ENCODE measurements around the gene TEDDM1. TPM values are rescaled to one million over a fixed set of nuclear protein-coding genes. Genes with fewer than 3 reads are reported as not detected.

TEDDM1 gene
- total and polyA plus RNA-seq, 10 of the 15 experiments (the other 5 are each of a cell fraction or from before 2014, with no cell fraction given) = 0.11 TPM; not detected in 9

DNA sequence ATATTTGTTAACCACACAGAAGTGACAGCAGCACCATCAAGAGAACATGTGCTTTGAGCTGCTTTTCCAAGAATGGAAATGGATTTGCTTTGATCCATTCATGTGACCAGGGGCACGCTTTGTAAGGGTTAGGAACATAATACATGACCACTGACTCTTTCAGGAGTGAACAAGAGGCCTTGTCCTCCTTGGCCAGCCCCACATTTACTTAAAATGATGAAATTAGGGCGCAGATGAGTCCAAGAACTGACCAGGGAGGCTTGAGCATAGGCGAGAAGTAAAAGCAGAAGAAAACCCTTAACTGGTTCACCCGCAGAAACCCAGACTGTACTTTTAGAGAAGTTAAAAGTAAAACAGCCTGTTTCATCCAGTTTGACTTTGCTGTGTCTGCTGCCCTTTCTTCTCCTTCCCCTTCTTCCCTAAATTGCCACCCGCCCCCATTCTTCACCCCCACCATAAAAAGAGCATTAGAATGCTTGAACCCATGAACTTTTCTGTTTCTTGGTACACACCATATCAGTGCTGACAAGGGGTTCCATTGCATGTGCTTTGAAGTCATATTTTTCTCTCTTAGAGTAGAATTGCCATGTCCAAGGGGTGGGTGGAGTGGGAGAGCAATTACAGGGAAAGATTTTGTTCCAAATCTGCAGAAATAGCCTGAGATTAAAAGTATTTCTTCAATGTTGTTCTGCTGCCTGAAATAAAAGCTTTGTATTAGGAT is 6.3 kb downstream of the TEDDM1 start:
- no peak for TF ChIP-seq JUNB (IDR thresholded peaks at IDR 0.05)
- TF ChIP-seq, protein P1, sequence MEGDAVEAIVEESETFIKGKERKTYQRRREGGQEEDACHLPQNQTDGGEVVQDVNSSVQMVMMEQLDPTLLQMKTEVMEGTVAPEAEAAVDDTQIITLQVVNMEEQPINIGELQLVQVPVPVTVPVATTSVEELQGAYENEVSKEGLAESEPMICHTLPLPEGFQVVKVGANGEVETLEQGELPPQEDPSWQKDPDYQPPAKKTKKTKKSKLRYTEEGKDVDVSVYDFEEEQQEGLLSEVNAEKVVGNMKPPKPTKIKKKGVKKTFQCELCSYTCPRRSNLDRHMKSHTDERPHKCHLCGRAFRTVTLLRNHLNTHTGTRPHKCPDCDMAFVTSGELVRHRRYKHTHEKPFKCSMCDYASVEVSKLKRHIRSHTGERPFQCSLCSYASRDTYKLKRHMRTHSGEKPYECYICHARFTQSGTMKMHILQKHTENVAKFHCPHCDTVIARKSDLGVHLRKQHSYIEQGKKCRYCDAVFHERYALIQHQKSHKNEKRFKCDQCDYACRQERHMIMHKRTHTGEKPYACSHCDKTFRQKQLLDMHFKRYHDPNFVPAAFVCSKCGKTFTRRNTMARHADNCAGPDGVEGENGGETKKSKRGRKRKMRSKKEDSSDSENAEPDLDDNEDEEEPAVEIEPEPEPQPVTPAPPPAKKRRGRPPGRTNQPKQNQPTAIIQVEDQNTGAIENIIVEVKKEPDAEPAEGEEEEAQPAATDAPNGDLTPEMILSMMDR (IDR thresholded peaks at IDR 0.05 in 2 of 3, conservative IDR thresholded peaks at IDR 0.05 in 1 of 3; ENCODE audit: control insufficient read depth in 2 of 3, extremely low read depth in 1 of 3, insufficient read depth in 1 of 3, low read depth in 3 of 3, low read length in 3 of 3) = no peak
- TF ChIP-seq ZSCAN29 (IDR thresholded peaks at IDR 0.05) = no peak
- TF ChIP-seq ZNF217 (IDR thresholded peaks at IDR 0.05) = no peak
- TF ChIP-seq SRF (IDR thresholded peaks at IDR 0.05; ENCODE audit: low read depth in 2 of 2, low read length in 2 of 2) = no peak
- TF ChIP-seq NR2F1 (conservative IDR thresholded peaks at IDR 0.05) = no peak
- TF ChIP-seq BRCA1 (IDR thresholded peaks at IDR 0.05; ENCODE audit: low read depth, low read length) = no peak
- TF ChIP-seq IRF4 (IDR thresholded peaks at IDR 0.05; ENCODE audit: low read depth, low read length) = no peak
- no peak for TF ChIP-seq EP300 (IDR thresholded peaks at IDR 0.05; ENCODE audit: borderline replicate concordance in 1 of 2, control insufficient read depth in 1 of 2, low read depth in 2 of 2, low read length in 2 of 2)
- no peak for TF ChIP-seq SMARCA5 (IDR thresholded peaks at IDR 0.05)
- no peak overlapping the region for H3K4me3 ChIP-seq
- BruUV-seq (replicated peaks) = no TSS peak

More for the DNA sequence above, 6.3 kb downstream of the TEDDM1 start:
- ChIA-PET RAD21 (ENCODE audit: unreplicated experiment) (interaction anchor here (0.6 to 7.4 kb wide), 4 partner anchors 18 to 250 kb away, joined by 3 to 282 read pairs (median 4); no protein-coding TSS in a partner anchor), CTCF (interaction anchor here (0.9 to 10.9 kb wide), 5 partner anchors 73 to 389 kb away, joined by 4 to 418 read pairs (median 17); no protein-coding TSS in a partner anchor), POLR2A (interaction anchor here (0.7 to 3.7 kb wide), 3 partner anchors 34 to 250 kb away, joined by 4 to 24 read pairs (median 9); no protein-coding TSS in a partner anchor), SMC1A (ENCODE audit: uncharacterized antibody, unreplicated experiment) (interaction anchor here (0.9 to 11.3 kb wide), 2 partner anchors 71 to 251 kb away, joined by 3 to 303 read pairs; no protein-coding TSS in a partner anchor)
- Histone ChIP-seq H3K27me3 (replicated peaks in 1 of 2; ENCODE audit: control insufficient read depth in 2 of 2, insufficient read depth in 2 of 2, low read length in 1 of 2) (no peaks in the 10 kb centered on the region), H3K4me2 (ENCODE audit: control insufficient read depth, insufficient read depth) (no peak overlapping the region), H3K79me2 (ENCODE audit: control insufficient read depth, insufficient read depth, low read length) (peaks cover 7% of the 10 kb centered on the region), H3K36me3 (ENCODE audit: control insufficient read depth in 2 of 2, insufficient read depth in 2 of 2, low read length in 1 of 2) (no peaks in the 10 kb centered on the region), H4K20me1 (ENCODE audit: control insufficient read depth, insufficient read depth) (no peaks in the 10 kb centered on the region), H3K9me3 (replicated peaks; ENCODE audit: control insufficient read depth, insufficient read depth, low read length) (no peaks in the 10 kb centered on the region), H2AFZ (ENCODE audit: control insufficient read depth, low read depth, low read length) (no peak overlapping the region), H3K9ac (ENCODE audit: control insufficient read depth, insufficient read depth, low read length) (no peak overlapping the region), H3K4me1 (ENCODE audit: control insufficient read depth, insufficient read depth, low read length) (peaks cover 11% of the 10 kb centered on the region), H3K27ac (ENCODE audit: control insufficient read depth, insufficient read depth) (no peak overlapping the region)
- ATAC-seq (no peak), DNase-seq (ENCODE audit: low read depth, low spot score) (no peak), FAIRE-seq (no peak)
- 89% methylated on average over 5 of the region's 5 CpGs for WGBS (ENCODE audit: insufficient coverage, insufficient replicate concordance, low lambda C conversion rate, missing lambda C conversion rate)
- in situ Hi-C loops (cut with MboI) = no loop called here
- intact Hi-C loops (cut with micrococcal nuclease; ENCODE audit: unreplicated experiment) = loop anchor here (5.0 kb wide), 1 partner anchor 72 kb away; no protein-coding TSS in a partner anchor
